ENCODE measurements around the gene SLC25A26.

Gene SLC25A26

DNA sequence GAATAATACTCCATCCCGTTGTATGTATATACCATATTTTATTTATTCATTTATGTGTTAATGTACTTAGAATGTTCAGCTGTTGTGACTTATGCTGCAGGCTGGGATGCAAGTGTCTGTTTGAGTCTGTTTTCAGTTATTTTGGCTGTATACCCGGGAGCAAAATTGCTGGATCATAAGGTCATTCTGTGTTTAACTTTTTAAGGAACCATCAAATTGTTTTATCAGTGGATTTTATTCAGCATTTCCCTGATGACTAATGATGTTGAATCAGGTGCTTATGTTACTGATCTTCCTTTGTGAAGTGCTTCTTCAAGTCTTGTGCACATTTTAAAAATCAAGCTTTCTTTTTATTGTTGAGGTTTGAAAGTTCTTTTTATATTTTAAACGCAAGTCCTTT, 118.1 kb downstream of the SLC25A26 start:
- intact Hi-C loops (cut with micrococcal nuclease) = no loop called here
- Mint-ChIP-seq H3K27me3 (no peaks in the 10 kb centered on the region), H3K4me1 (ENCODE audit: low read depth) (no peaks in the 10 kb centered on the region), H3K27ac (no peak overlapping the region), H3K9me3 (no peaks in the 10 kb centered on the region), H3K4me3 (no peak overlapping the region), H3K36me3 (ENCODE audit: low read depth) (no peaks in the 10 kb centered on the region)

DNA sequence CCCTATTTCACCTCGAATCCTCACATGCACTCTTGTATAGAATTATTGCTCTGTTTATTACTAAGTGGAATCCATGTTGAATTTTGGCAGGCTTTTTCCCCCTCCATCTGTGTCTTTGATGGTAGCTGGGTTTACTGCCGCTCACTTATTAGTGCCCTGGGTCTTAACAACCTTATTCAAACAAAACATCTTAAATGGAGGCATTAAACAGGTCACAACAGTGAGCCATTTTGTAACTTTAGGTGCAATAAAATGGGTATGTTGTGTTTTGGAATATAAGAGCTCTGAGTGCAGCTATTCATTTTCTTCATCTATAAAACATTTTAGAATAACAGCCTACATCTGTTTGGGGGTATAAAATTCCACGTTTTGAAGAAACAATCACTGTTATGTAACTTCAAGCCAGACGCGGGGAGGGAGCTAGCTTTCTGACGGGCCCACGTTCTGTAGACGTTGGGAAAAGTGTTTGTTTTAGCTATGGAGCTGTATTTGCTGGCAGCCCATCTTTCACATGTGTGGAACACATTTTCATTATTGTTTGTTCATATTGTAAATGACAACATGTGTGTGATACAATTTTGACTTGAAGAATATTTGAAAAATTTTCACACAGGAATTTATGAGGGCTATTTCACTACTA, 122.0 kb downstream of the SLC25A26 start:
- H3K9me3 Mint-ChIP-seq = no peaks in the 10 kb centered on the region
- no peak overlapping the region for H3K27ac Mint-ChIP-seq
- intact Hi-C loops (cut with micrococcal nuclease) = no loop called here
- H3K4me3 Mint-ChIP-seq = no peak overlapping the region
- H3K4me1 Mint-ChIP-seq (ENCODE audit: low read depth) = peaks cover 7% of the 10 kb centered on the region
- H3K36me3 Mint-ChIP-seq (ENCODE audit: low read depth) = peaks cover 13% of the 10 kb centered on the region
- no peaks in the 10 kb centered on the region for H3K27me3 Mint-ChIP-seq

DNA sequence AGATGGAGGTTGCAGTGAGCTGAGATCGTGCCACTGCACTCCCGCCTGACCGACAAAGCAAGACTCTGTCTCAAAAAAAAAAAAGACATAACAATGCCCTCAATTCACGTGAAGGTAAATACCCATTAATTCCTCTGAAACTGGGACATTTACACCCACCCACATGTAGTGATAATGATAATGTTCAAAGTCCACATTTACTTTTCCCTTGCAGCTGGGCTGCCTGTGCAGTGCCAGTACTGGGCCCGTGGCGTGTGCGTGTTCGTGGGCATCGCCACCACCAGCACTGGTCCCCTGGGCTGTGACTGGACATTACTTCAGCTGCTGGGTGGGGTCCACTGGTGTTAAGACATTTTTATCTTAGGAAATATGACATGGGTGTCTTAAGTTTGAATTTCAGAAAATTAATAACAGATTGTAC, 123.6 kb downstream of the SLC25A26 start:
- no peak overlapping the region for H3K27ac Mint-ChIP-seq
- no peaks in the 10 kb centered on the region for H3K9me3 Mint-ChIP-seq
- H3K4me3 Mint-ChIP-seq = no peak overlapping the region
- intact Hi-C loops (cut with micrococcal nuclease) = no loop called here
- H3K4me1 Mint-ChIP-seq (ENCODE audit: low read depth) = peaks cover 7% of the 10 kb centered on the region
- H3K36me3 Mint-ChIP-seq (ENCODE audit: low read depth) = peaks cover 16% of the 10 kb centered on the region
- no peaks in the 10 kb centered on the region for H3K27me3 Mint-ChIP-seq

DNA sequence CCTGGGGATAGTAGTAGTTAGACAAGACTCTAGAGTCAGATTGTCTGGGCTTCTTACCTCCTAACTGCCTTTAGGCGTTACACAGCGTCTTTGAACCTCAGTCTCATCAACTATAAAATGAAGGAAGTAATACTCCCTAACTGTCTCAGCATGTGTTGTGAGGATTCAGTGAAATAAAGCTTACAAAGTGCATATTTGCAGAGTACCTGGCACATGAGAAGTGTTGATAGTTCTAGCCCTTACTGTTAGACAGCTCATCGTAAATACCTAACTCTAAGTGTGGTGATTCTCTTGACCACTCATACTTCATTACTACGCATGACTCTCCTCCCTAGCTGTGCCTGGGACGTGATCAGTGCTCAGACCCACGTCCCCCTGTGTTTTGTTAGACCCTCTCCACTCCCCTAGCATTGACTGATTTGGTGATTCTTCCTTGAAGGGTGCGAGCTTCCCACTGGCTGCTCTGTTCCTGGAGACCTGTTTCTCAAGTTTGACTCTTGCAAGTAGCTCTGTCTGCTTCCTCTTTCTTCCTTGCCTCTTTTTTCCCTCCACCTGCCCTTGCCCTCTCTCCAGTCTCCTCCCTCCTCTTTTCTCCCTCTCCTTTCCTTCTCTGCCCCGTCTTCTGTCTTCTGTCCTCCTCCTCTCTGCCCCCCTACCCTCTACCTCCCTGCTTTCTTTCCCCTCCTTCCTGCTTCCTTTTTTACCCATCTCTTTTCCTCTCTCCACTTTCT, 124.2 kb downstream of the SLC25A26 start:
- Mint-ChIP-seq H3K4me1 (ENCODE audit: low read depth) (peaks cover 7% of the 10 kb centered on the region), H3K36me3 (ENCODE audit: low read depth) (peaks cover 16% of the 10 kb centered on the region), H3K4me3 (no peak overlapping the region), H3K27me3 (no peaks in the 10 kb centered on the region), H3K27ac (no peak overlapping the region), H3K9me3 (no peaks in the 10 kb centered on the region)
- intact Hi-C loops (cut with micrococcal nuclease) = no loop called here

DNA sequence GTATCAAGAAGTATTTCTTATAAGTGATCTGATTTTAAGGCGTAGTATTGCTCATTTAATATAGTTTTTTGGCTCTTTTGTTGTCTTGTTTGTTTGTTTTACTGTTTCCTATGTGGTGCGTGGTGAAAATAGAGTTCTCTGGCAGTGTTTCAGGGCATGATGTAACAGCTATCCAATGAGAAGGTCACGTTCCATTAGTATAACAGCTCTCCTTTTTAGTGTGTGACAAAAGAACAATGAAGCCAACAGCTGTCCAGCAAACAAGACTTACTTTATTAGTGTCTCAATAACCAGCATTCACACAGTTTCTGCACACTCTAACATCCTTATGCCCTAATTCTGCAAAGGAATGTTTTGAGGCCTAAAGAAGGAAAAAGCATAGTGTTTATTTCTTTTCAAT, 127.9 kb downstream of the SLC25A26 start:
- intact Hi-C loops (cut with micrococcal nuclease) = no loop called here
- Mint-ChIP-seq H3K4me3 (no peak overlapping the region), H3K27me3 (no peaks in the 10 kb centered on the region), H3K27ac (no peak overlapping the region), H3K4me1 (ENCODE audit: low read depth) (peaks cover 7% of the 10 kb centered on the region), H3K36me3 (ENCODE audit: low read depth) (peaks cover 16% of the 10 kb centered on the region), H3K9me3 (no peaks in the 10 kb centered on the region)

DNA sequence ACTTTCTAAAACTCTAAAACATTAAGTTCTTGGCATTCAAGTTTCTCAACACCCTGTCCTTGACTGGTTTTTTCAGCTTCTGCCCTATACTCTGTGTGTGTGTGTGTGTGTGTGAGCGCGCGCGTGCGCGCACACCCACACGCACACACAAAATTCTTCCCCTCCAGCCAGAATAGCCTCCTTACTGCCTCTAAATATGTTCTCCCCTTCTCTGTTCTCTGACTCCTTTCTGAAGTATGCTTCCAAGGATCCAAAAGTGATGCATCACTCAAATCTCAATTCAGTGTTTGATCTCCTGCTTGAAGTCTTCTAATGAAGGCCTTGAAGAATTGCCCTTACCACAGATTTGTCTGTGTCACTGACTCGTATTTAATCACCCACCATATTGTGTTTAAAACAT, 129.8 kb downstream of the SLC25A26 start:
- Mint-ChIP-seq H3K4me1 (ENCODE audit: low read depth) (no peaks in the 10 kb centered on the region), H3K27me3 (no peaks in the 10 kb centered on the region), H3K36me3 (ENCODE audit: low read depth) (peaks cover 16% of the 10 kb centered on the region), H3K9me3 (no peaks in the 10 kb centered on the region), H3K4me3 (no peak overlapping the region), H3K27ac (no peak overlapping the region)
- intact Hi-C loops (cut with micrococcal nuclease) = no loop called here

DNA sequence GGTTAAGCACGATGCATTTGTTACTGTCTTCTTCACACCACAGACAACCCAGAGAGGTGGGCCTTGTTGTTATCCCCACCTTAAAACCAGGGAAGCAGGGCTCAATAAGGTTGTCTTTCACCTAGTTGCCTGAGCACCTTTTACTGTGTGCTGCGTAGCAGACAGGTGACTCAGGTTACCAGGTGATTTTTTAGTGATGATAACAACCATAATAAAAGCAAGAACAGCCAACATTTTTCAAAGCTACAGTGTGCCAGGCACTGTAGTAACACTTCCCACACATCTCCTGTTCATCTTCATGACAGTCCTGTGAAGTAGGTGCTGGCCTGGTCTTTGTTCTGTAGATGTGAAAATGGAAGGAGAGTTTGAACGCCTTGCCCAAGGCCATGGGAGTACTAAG, 132.2 kb downstream of the SLC25A26 start:
- no peak overlapping the region for H3K27ac Mint-ChIP-seq

DNA sequence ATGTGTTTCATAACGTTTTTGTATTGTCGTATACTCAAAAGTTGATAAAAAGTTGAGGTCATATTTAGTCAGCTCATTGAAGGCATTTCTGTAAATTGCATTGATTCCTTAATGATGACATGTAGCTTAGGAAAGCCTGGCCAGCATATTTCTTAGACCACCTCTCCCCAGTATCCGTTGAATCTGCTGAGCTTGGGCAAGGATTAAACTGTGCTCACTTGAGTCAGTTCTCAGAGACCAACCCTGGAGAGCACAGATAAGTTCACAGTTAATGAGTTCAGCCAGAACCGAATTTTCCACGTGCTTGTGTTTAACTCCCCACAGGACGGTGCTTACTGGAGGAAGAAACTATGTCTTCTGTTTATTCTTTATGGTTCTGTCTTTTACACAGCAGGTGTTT, 132.7 kb downstream of the SLC25A26 start:
- Mint-ChIP-seq H3K36me3 (ENCODE audit: low read depth) (no peaks in the 10 kb centered on the region), H3K9me3 (no peaks in the 10 kb centered on the region), H3K4me3 (no peak overlapping the region), H3K27me3 (no peaks in the 10 kb centered on the region), H3K4me1 (ENCODE audit: low read depth) (no peaks in the 10 kb centered on the region), H3K27ac (no peak overlapping the region)
- intact Hi-C loops (cut with micrococcal nuclease) = no loop called here

More for the DNA sequence above, 132.2 kb downstream of the SLC25A26 start:
- Mint-ChIP-seq H3K4me1 (ENCODE audit: low read depth) (no peaks in the 10 kb centered on the region), H3K9me3 (no peaks in the 10 kb centered on the region), H3K36me3 (ENCODE audit: low read depth) (peaks cover under 1% of the 10 kb centered on the region), H3K4me3 (no peak overlapping the region), H3K27me3 (no peaks in the 10 kb centered on the region)
- intact Hi-C loops (cut with micrococcal nuclease) = no loop called here

DNA sequence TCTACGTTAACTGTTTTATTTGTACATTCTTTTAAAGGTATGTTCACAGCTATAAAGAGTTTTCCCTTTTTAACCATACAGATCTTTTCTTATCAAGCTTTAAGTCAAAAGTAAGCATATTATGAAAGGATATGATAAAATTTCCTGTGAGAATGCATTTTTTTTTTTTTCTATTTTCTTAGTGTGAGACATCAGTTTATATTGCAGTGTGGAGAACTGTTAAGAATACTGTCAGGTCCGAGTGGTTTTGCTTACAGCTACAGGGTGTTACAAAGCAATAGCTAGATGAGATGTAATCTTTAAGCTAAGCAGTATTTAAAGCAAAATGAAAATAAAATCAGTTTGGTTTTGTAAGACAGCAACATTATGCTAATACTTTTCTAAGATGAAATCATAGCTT, 133.2 kb downstream of the SLC25A26 start:
- no peaks in the 10 kb centered on the region for H3K4me1 Mint-ChIP-seq (ENCODE audit: low read depth)
- no peak overlapping the region for H3K4me3 Mint-ChIP-seq
- intact Hi-C loops (cut with micrococcal nuclease) = no loop called here
- H3K9me3 Mint-ChIP-seq = no peaks in the 10 kb centered on the region
- H3K27ac Mint-ChIP-seq = no peak overlapping the region
- H3K36me3 Mint-ChIP-seq (ENCODE audit: low read depth) = no peaks in the 10 kb centered on the region
- no peaks in the 10 kb centered on the region for H3K27me3 Mint-ChIP-seq

DNA sequence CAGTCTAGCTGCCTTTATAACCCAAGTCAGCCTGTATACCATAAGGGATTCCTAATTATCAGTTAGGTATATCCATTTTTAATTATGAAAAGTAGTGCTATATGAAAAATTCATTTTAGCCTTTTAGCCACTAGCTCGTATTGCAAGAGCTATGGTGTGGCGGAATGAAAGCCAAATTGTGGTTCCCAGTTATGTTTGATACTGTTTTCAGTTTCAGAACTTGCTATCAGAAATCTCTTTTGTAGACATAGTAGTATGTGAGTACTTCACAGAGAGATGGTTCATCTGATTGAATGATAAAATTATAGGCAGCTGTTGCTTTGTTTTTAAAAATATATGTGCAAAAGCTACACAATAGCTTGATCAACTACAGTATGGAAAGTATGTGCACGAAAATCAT, 134.6 kb downstream of the SLC25A26 start:
- intact Hi-C loops (cut with micrococcal nuclease) = no loop called here
- H3K9me3 Mint-ChIP-seq = no peaks in the 10 kb centered on the region
- no peaks in the 10 kb centered on the region for H3K27me3 Mint-ChIP-seq
- H3K36me3 Mint-ChIP-seq (ENCODE audit: low read depth) = no peaks in the 10 kb centered on the region
- H3K4me3 Mint-ChIP-seq = no peak overlapping the region
- no peak overlapping the region for H3K27ac Mint-ChIP-seq
- H3K4me1 Mint-ChIP-seq (ENCODE audit: low read depth) = no peaks in the 10 kb centered on the region

DNA sequence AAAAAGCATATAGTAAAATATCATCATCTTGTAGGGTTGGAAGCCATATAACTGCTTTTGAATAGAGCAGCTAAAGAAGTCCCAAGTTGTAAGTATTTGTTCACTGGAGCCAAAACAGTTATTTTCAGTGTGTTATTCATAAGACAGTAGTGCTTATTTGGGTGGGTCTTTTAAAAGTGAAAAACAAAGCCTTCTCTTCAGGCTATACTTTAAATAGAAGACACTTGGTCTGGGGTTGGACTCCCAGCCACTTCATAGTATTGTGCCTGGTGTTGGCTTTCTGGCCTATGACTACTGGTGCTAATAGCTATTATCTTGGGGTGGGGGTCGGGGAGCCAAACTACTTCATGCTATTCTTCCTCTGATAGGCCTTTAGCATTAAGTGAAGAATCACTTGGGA, 135.2 kb downstream of the SLC25A26 start:
- intact Hi-C loops (cut with micrococcal nuclease) = no loop called here
- Mint-ChIP-seq H3K9me3 (no peaks in the 10 kb centered on the region), H3K4me3 (no peak overlapping the region), H3K27me3 (no peaks in the 10 kb centered on the region), H3K4me1 (ENCODE audit: low read depth) (no peaks in the 10 kb centered on the region), H3K27ac (no peak overlapping the region), H3K36me3 (ENCODE audit: low read depth) (no peaks in the 10 kb centered on the region)

DNA sequence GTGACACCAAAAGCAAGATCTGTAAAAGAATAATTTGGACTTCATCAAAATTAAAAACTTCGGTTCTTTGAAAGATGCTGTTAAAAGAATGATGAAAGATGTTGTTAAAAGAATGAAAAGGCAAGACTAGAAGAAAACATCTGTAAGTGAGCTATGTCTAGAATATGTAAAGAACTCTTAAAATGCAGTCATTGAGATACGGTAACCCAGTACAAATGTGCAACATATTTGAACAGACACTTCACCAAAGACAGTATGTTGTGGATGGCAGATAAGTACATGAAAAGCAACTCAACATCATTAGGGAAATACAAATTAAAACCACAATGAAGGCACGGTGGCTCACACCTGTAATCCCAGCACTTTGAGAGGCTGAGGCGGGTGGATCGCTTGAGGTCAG, 140.6 kb downstream of the SLC25A26 start:
- H3K27me3 Mint-ChIP-seq = no peaks in the 10 kb centered on the region
- H3K36me3 Mint-ChIP-seq (ENCODE audit: low read depth) = no peaks in the 10 kb centered on the region
- no peak overlapping the region for H3K27ac Mint-ChIP-seq
- intact Hi-C loops (cut with micrococcal nuclease) = no loop called here
- H3K9me3 Mint-ChIP-seq = no peaks in the 10 kb centered on the region
- H3K4me1 Mint-ChIP-seq (ENCODE audit: low read depth) = no peaks in the 10 kb centered on the region
- no peak overlapping the region for H3K4me3 Mint-ChIP-seq

DNA sequence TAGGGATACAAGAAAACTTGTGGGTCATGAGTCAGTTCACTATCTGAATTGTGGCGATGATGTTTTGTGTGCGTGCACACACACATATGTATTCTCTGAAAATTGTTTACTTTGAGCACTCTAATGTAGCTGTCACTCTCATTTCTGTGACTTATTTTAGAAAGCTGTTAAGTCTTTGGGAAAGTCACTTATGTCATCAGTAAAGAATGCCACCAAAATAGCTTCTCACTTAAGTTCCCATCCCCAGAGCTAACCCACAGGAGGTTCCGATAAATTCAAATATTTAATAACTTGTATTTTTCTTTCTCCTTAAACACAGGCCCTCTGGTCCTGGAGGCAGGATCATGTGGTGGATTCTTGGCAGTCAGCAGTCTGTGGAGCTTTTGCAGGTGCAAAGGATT, 141.7 kb downstream of the SLC25A26 start:
- no peaks in the 10 kb centered on the region for H3K36me3 Mint-ChIP-seq (ENCODE audit: low read depth)

DNA sequence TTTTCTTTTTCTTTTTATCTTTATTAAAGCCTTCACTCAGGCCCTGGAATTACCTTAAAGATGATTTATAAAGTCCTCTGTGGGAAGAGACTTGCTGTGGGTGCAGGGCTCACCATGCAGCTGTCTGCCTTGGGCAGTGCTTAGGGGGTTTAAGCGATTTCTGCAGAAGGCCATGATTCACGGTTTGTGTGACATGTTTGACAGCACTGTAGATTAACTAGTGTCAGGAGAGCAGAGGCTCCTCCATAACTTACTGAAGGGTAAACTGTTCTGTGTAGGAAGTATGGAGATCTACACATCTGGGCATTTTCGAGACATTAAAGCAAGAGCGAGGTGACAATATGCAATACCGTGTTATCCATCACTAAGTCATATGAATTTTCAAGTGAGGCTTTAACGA, 142.3 kb downstream of the SLC25A26 start:
- no peaks in the 10 kb centered on the region for H3K27me3 Mint-ChIP-seq
- H3K4me1 Mint-ChIP-seq (ENCODE audit: low read depth) = no peaks in the 10 kb centered on the region
- no peaks in the 10 kb centered on the region for H3K36me3 Mint-ChIP-seq (ENCODE audit: low read depth)
- no peaks in the 10 kb centered on the region for H3K9me3 Mint-ChIP-seq
- no peak overlapping the region for H3K27ac Mint-ChIP-seq
- no peak overlapping the region for H3K4me3 Mint-ChIP-seq
- intact Hi-C loops (cut with micrococcal nuclease) = no loop called here

More for the DNA sequence above, 141.7 kb downstream of the SLC25A26 start:
- H3K27me3 Mint-ChIP-seq = no peaks in the 10 kb centered on the region
- no peaks in the 10 kb centered on the region for H3K9me3 Mint-ChIP-seq
- no peak overlapping the region for H3K27ac Mint-ChIP-seq
- intact Hi-C loops (cut with micrococcal nuclease) = no loop called here
- H3K4me1 Mint-ChIP-seq (ENCODE audit: low read depth) = no peaks in the 10 kb centered on the region
- H3K4me3 Mint-ChIP-seq = no peak overlapping the region

DNA sequence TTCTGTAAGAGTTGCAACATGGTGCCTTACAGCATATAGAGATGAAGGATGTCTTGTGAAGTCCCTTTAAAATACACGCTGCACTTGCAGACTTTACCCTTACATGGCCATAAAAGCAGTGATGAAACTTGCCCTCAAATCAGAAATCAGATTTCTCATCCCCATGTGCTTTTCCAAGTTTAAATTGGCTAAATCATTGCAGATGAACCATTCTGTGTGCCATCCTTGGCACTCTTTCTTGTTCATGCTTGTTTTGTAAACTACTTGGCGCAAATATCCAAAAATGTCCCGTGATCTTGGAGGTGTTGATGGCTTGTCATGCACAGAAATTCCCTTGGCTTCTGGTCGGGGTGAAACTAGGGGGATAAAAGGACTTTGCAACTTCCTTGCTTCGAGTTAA, 144.3 kb downstream of the SLC25A26 start:
- Mint-ChIP-seq H3K36me3 (ENCODE audit: low read depth) (no peaks in the 10 kb centered on the region), H3K4me3 (no peak overlapping the region), H3K27me3 (no peaks in the 10 kb centered on the region), H3K27ac (no peak overlapping the region), H3K4me1 (ENCODE audit: low read depth) (no peaks in the 10 kb centered on the region), H3K9me3 (no peaks in the 10 kb centered on the region)
- intact Hi-C loops (cut with micrococcal nuclease) = no loop called here

Measured in dendritic cell treated with granulocyte-macrophage colony-stimulating factor and Interleukin-4, amounts not matched to agents 40 ng/mL and 50 ng/mL, for 4 days (primary cell).